Measurements from ENCODE around the gene MAML2. TPM values are rescaled to one million over a fixed set of nuclear protein-coding genes. Genes with fewer than 3 reads are reported as not detected.

Gene MAML2
- total and polyA plus RNA-seq, 2 of the 8 experiments (the other 6 are each of a cell fraction or from before 2014, with no cell fraction given): 3.8 to 6.6 TPM

DNA sequence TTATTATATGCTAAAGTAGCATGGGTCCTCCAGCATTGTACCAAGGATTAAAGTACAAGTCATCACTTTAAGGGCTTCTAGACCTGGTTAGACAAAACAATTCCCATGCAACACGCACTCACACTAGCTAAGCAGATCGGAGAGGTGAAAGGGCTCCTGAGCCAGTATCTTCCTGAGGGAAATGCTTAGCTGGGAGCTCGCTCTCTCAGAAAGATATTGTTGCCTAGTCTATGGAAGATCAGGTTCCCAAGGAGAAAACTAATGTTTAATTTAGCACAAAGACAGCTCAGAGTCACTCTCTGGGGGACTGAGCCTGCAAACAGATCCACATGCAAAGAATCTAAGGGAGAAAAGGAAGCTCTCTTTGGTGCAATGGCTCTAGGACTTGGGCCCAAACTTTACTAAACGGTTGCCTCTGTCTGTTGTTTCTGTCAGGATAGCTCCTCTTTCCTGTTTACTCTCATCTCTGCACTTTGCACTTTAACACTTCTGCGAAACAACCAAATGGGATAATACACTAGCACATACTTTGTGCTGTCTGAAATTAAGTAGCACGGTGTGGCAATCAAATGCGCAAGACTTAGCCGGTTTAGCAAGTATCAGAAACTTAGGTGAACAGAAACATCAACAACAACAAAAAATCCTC is 10.7 kb downstream of the MAML2 start:
- H3K27ac ChIP-seq (ENCODE audit: low read depth, low read length): no peak overlapping the region
- H4K20me1 ChIP-seq (replicated peaks in 1 of 2; ENCODE audit: control insufficient read depth in 1 of 2, insufficient read depth in 2 of 2, low read length in 2 of 2): no peaks in the 10 kb centered on the region
- no peak overlapping the region for H2BK12ac ChIP-seq (ENCODE audit: low read depth, low read length)
- no peak overlapping the region for H2AFZ ChIP-seq (ENCODE audit: low read length)
- no peaks in the 10 kb centered on the region for H3K23me2 ChIP-seq (ENCODE audit: low read depth, low read length)
- H3K27me3 ChIP-seq (replicated peaks in 1 of 4; ENCODE audit: control insufficient read depth in 3 of 4, extremely low read depth in 1 of 4, insufficient read depth in 3 of 4, low read length in 3 of 4): no peaks in the 10 kb centered on the region
- 67% methylated on average over 8 of the region's 8 CpGs; no CpG with 5 or more reads in 1 of the 2 experiments for WGBS, 2 experiments (ENCODE audit: extremely low coverage in 1 of 2, insufficient coverage in 1 of 2, insufficient read length in 1 of 2, insufficient replicate concordance in 2 of 2, low coverage in 1 of 2, low lambda C conversion rate in 2 of 2, missing lambda C conversion rate in 1 of 2)
- no peak overlapping the region for H2BK20ac ChIP-seq (ENCODE audit: low read length)
- H3K4me1 ChIP-seq (replicated peaks in 1 of 4; ENCODE audit: control insufficient read depth in 3 of 4, insufficient read depth in 4 of 4, low read length in 3 of 4): peaks cover 3 to 22% (median 17%) of the 10 kb centered on the region in 4 experiments; a peak in 5 of 7 replicates
- peaks cover 0 to 29% of the 10 kb centered on the region in 2 experiments; a peak in 2 of 4 replicates for H3K79me2 ChIP-seq (ENCODE audit: control insufficient read depth in 1 of 2, insufficient read depth in 2 of 2, low read length in 2 of 2)
- no peak overlapping the region for H2BK15ac ChIP-seq (ENCODE audit: low read length)
- no peak overlapping the region for H3K23ac ChIP-seq (ENCODE audit: insufficient read length)
- no peak overlapping the region for H4K8ac ChIP-seq (ENCODE audit: extremely low read depth, insufficient read depth, low read length)
- H3K9me3 ChIP-seq (ENCODE audit: insufficient read depth in 2 of 2, low read depth in 1 of 2, low read length in 1 of 2): no peaks in the 10 kb centered on the region
- peak overlapping the region; percentile 20; the same call in 1 of the 2 replicates for H2BK5ac ChIP-seq (ENCODE audit: low read depth, low read length)
- POLR2A ChIA-PET (ENCODE audit: partially characterized antibody): interaction anchor here (0.9 to 2.2 kb wide), 3 partner anchors 10 to 126 kb away, joined by 3 to 13 read pairs (median 4); partner anchors contain the start of gene MAML2
- H4K91ac ChIP-seq (replicated peaks; ENCODE audit: insufficient read length, low read length): peak overlapping the region; percentile 4
- no peak overlapping the region for H4K5ac ChIP-seq (ENCODE audit: insufficient read length, low read depth, low read length)
- no peak overlapping the region for H3K14ac ChIP-seq (ENCODE audit: insufficient read length)
- H3K9ac ChIP-seq (replicated peaks in 1 of 4; ENCODE audit: extremely low read depth in 1 of 4, low read depth in 3 of 4, low read length in 3 of 4): no peak overlapping the region
- no peak for FAIRE-seq
- no peak overlapping the region for H3K4me3 ChIP-seq (ENCODE audit: extremely low read depth in 1 of 4, insufficient read depth in 2 of 4, low read depth in 3 of 4, low read length in 4 of 4)
- no peak overlapping the region for H3K18ac ChIP-seq (ENCODE audit: extremely low read depth, low read length)
- no peaks in the 10 kb centered on the region for H3K36me3 ChIP-seq (ENCODE audit: control insufficient read depth in 2 of 4, insufficient read depth in 4 of 4, low read length in 3 of 4)
- DNase-seq (ENCODE audit: low read depth in 1 of 2, low spot score in 2 of 2): no peak
- CTCF ChIA-PET (ENCODE audit: partially characterized antibody): interaction anchor here (0.6 to 3.7 kb wide), 9 partner anchors 10 to 277 kb away, joined by 3 to 33 read pairs (median 4); partner anchors contain the start of gene MAML2
- no peak overlapping the region for H3K4ac ChIP-seq (replicated peaks; ENCODE audit: insufficient read length, low read depth, low read length)
- H2AK5ac ChIP-seq (ENCODE audit: low read depth, low read length): no peak overlapping the region
- peak overlapping the region in 1 of 2 experiments; percentile 18; a peak in 2 of 4 replicates for H3K4me2 ChIP-seq (ENCODE audit: insufficient read depth in 1 of 2, low read depth in 2 of 2, low read length in 2 of 2)
- H2BK120ac ChIP-seq (replicated peaks; ENCODE audit: low read depth, low read length): no peak overlapping the region
- no peak overlapping the region for H3K56ac ChIP-seq (replicated peaks; ENCODE audit: insufficient read length, low read depth, low read length)
- H3K79me1 ChIP-seq (ENCODE audit: low read depth, low read length): no peaks in the 10 kb centered on the region; the same call in 1 of the 2 replicates
- TF ChIP-seq BRCA1 (IDR thresholded peaks at IDR 0.05; ENCODE audit: low read depth, low read length) (no peak), ASH2L (IDR thresholded peaks at IDR 0.05; ENCODE audit: low read length) (no peak), CBX5 (IDR thresholded peaks at IDR 0.05; ENCODE audit: low read depth, low read length) (no peak), EZH2 (IDR thresholded peaks at IDR 0.05; ENCODE audit: low read depth, low read length, severe bottlenecking) (no peak), SUZ12 (IDR thresholded peaks at IDR 0.05; ENCODE audit: low read length) (no peak), SP4 (IDR thresholded peaks at IDR 0.05; ENCODE audit: low read length) (no peak), KDM4A (IDR thresholded peaks at IDR 0.05; ENCODE audit: low read depth, low read length, severe bottlenecking) (no peak), RNF2 (IDR thresholded peaks at IDR 0.05; ENCODE audit: borderline replicate concordance, low read depth, low read length, missing control alignments, poor library complexity, severe bottlenecking) (no peak), RFX5 (IDR thresholded peaks at IDR 0.05; ENCODE audit: borderline replicate concordance, low read depth, low read length) (no peak), SAP30 (IDR thresholded peaks at IDR 0.05; ENCODE audit: insufficient read depth, insufficient replicate concordance, low read length) (no peak), SIRT6 (IDR thresholded peaks at IDR 0.05; ENCODE audit: low read length) (no peak), HDAC6 (IDR thresholded peaks at IDR 0.05; ENCODE audit: low read depth, low read length) (no peak), TCF12 (IDR thresholded peaks at IDR 0.05; ENCODE audit: low read depth, low read length) (no peak)
